Measurements from ENCODE around the gene OXER1.

DNA sequence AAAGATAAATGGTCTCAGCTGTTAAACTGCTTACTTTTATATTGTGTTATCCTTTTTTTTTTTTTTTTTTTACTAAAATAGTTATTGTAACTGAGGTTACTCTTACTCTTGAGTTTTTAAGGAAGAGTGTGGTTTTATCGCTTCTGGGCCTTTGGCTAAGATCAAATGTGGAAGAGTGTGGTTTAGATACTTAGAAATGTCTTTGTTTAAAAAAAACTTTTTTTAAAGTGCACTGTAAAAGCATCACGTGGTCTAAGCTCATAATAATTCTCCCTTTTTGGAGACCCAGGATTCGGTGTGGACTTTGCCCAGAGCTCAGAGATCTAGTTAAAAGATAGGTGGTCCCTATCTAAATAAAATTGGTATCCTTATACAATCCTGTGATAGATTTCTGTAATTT is 11.9 kb upstream of the OXER1 start:
- no peak for TF ChIP-seq EP300 (IDR thresholded peaks at IDR 0.05)
- TF ChIP-seq, protein P1, sequence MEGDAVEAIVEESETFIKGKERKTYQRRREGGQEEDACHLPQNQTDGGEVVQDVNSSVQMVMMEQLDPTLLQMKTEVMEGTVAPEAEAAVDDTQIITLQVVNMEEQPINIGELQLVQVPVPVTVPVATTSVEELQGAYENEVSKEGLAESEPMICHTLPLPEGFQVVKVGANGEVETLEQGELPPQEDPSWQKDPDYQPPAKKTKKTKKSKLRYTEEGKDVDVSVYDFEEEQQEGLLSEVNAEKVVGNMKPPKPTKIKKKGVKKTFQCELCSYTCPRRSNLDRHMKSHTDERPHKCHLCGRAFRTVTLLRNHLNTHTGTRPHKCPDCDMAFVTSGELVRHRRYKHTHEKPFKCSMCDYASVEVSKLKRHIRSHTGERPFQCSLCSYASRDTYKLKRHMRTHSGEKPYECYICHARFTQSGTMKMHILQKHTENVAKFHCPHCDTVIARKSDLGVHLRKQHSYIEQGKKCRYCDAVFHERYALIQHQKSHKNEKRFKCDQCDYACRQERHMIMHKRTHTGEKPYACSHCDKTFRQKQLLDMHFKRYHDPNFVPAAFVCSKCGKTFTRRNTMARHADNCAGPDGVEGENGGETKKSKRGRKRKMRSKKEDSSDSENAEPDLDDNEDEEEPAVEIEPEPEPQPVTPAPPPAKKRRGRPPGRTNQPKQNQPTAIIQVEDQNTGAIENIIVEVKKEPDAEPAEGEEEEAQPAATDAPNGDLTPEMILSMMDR (IDR thresholded peaks at IDR 0.05): no peak
- TF ChIP-seq POLR2A (IDR thresholded peaks at IDR 0.05): no peak
- no peak for TF ChIP-seq POLR2AphosphoS5 (IDR thresholded peaks at IDR 0.05)
